Measurements from ENCODE around the gene SOX18. TPM values are rescaled to one million over a fixed set of nuclear protein-coding genes. Genes with fewer than 3 reads are reported as not detected.
A peak's percentile ranks its signal among the peaks of the same experiment; 100 is the strongest.

The SOX18 gene
- total RNA-seq, 1 experiment from 2014 or later, result 0.92 TPM

DNA sequence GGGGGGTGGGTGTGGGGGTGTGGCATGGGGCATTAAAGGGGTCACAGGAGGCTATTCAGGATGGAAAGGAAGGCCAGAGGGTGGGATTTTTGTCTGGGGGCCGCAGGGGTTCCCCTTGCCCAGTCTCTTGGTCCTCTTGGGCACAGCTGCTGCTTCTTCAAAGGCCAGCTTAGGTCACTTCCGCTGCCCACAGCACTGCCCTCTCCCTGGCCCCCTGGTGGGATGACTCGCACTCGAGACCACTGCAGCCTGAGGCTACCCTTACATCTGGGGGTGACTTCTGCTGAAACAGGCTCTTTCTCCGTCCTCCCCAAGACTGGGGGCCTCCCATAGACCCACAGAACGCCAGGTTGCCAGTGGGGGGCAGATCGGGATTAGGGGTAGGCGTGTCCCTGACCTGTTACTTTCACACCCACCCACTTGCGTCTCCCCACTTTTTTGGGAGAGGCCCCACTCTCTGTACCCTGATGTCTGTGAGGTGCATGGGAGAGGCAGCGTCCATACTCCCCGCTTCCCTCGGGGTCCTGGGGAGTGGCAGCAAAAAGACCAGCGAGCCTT is 33.5 kb upstream of the SOX18 start:
- H3K36me3 ChIP-seq, result no peaks in the 10 kb centered on the region
- peak; percentile 45 for DNase-seq
- no peaks in the 10 kb centered on the region for H3K9me3 ChIP-seq
- H3K4me3 ChIP-seq, result peak overlapping the region; percentile 52
- H3K27me3 ChIP-seq, result no peaks in the 10 kb centered on the region

DNA sequence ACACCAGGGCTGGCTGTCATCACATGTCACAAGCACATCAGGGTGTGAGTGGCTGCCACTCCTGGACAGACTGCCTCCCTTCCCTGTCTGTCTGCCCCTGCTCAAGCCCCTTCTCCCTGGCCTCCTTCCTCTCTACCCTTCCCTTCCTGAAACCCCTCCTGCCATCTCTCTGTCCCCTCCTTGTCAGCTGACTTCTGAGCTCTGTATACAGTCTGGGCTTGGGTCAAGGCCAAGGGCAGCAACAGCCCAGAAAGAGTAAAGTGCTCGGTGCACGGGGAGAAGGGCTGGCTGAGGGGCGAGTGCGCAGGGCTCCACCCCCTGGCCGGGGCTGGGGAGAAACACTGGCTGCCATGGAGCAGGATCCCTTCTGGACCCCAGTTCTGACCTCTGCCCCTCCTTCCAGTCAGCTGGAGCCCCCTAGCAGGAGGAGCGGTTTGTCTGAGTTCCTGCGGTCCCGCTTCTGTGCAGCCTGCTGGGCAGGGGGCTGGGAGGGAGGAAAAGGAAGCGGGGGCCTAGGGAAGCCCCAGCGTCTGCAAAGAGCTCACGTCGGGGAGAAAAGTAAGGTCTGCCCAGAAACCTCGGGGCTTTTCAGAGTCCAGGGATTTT is 32.8 kb upstream of the SOX18 start:
- no peaks in the 10 kb centered on the region for H3K9me3 ChIP-seq
- no peak overlapping the region for H3K4me3 ChIP-seq
- H3K27me3 ChIP-seq, result no peaks in the 10 kb centered on the region
- no peaks in the 10 kb centered on the region; the same call in 1 of the 2 replicates for H3K36me3 ChIP-seq
- no peak for DNase-seq

DNA sequence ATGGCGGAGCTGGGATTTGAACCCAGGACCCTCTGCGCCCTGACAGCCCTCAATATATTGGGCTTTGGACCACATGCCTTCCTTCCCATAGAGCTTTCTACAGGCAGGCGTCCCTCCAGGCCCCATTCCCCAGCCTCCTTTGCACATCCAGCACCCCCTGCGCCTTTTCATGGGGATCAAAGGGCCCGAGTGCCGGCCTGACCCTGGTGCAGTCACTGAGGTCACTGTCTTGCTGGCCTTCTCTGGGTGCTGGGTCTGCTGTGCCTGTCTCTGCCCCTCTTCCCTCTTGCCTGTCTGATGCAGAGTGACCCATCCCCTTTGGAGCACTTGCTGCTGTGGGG is 32.2 kb upstream of the SOX18 start:
- Histone ChIP-seq H3K4me3 (no peak overlapping the region), H3K36me3 (no peaks in the 10 kb centered on the region; the same call in 1 of the 2 replicates), H3K27me3 (no peaks in the 10 kb centered on the region), H3K9me3 (no peaks in the 10 kb centered on the region)
- DNase-seq, result no peak

DNA sequence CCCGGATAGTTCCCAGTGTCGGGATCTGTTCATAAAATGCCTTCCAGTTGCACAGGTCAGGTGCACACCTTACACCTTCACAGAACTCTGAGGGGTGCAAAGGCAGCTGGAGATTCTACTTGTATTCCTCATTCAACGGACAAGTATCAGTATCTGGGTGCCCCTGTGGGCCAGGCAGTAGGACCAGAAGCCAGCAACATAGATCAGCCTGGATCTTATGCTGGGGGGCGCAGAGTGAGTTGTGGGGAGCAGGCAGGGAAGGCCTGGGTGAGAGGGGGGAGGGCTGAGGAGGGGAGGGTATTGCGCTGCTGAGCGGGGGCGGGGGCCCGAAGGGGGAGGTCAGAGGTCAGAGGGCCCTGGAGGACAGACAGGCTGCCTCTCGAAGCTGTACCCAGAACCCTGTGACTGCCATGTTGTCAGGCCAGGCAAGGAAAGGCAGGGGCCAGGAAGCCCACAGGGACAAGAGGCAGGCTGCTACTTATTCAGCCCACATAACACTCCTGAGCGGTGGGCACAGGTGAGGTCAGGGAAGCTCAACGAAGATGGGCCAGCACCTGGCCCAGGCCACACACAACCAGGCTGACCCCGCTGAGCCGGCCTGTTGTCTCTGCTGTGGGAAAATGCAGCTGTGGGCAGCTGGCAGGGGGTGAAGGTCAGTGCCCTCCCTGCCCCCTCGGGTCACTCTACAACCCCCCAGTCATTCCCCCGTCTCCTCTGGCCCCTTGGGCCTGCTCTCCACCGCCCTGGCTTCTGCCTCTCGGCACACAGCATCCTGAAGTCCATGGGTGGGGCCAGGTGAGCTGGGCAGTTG is 31.6 kb upstream of the SOX18 start:
- no peak for DNase-seq
- H3K36me3 ChIP-seq, result peaks cover 5% of the 10 kb centered on the region
- H3K27me3 ChIP-seq, result no peaks in the 10 kb centered on the region
- no peaks in the 10 kb centered on the region for H3K9me3 ChIP-seq
- no peak overlapping the region for H3K4me3 ChIP-seq

DNA sequence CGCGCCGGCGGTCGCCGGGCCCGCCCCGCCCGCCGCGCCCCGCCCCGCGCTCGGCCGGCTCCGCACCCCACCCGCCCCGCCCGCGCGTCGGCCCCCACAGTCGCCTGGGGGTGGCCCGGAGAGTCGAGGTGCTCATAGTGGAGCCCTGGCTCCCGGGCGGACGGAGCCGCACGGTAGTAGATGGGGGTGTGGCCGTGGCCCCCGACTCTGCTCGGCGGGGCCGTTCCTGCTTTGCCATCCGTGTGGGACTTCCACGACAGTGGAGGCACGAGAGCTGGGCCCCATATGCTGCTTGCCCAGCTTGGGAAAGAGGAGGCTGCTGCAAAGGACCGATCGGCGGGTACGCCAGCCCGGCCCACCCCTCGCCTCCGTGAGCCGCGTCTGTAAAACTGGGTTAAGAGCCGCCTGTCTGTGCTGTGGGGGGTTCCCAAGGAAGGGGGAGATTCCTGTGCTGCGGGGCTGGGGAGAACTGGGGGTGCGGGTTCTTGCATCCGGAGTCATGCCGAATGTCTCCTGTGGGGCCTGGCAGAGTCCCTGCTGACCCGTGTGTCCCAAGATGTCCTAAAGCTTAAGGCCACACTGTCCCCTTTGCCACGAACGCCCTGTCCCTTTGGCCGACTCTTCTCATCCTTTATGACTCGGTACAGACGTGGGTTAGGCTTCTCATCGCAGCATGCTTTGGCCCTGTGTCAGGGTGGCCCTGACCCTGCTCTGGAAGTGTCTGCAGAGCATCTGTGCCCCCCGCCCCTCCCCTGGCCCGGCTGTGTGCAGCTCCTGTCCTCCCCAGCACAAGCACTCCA is 30.8 kb upstream of the SOX18 start, which contains the start of gene OPRL1:
TSS of gene OPRL1 (plus strand) at position 70 of the 800 bp plus-strand sequence. CDS start 12,639 bp downstream, outside the sequence.
- Histone ChIP-seq H3K36me3 (peaks cover 6% of the 10 kb centered on the region), H3K9me3 (no peaks in the 10 kb centered on the region), H3K4me3 (peak within 1 kb of the TSS; percentile 94), H3K27me3 (no peaks in the 10 kb centered on the region)
- no peak for DNase-seq

DNA sequence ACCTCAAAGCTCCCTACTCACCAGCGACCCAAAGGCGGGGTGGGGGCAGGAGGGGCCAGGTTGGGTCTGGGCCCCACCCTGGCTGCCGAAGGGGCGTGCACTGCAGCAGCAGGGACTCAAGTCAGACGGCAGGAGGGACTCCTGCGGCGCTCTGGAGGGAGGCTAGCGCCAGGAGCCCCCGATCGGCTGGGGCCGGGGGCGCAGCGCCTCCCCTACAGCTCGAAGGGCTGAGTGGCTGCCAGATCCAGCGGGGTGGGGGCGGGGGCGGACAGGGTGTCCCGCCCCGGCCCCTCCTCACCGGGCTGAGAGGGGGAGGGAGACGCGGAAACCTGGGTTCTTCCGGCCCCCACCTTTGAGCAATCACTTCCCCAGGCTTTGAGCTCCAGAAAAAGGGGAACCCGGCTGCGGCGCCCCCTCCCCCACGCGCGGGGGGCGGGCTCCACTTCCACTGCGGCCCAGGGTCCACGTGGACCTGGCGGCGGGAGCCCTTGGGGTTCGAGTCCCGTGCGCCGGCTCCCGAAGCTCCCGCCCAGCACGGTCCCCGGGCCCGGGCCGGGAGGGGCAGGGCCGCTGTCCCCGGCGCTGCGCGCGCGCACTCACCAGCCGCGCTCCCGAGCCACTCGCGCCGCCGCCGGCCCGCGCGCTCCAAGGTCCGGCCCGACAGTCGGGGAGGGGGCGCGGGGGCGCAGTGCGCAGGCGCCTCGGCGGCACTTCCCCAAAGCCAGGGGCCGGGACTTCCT is 30.0 kb upstream of the SOX18 start, which contains the start of gene RGS19:
TSS of gene RGS19 (minus strand) at position 246 of the 740 bp plus-strand sequence. CDS start 2,632 bp downstream, outside the sequence.
- peaks cover 6% of the 10 kb centered on the region for H3K36me3 ChIP-seq
- no peaks in the 10 kb centered on the region for H3K27me3 ChIP-seq
- H3K9me3 ChIP-seq, result no peaks in the 10 kb centered on the region
- H3K4me3 ChIP-seq, result peak within 1 kb of the TSS; percentile 94
- DNase-seq, result peak; percentile 85

DNA sequence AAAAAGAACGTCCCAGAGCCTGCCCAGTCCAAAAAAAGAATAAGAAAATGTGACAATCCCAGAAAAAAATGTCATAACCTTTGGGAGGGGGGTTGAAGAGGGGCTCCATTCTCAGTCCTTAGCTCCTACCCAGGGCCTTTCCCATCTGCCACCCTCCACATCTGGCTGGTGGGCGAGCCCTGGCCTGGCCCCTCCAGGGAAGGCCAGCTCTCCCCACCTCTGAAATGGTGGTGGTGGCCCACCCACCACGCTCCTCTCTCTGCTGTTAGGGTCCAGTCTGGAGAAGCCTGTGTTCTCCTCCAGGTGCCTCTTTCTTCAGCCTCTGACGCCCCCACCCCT is 29.5 kb upstream of the SOX18 start:
- H3K36me3 ChIP-seq, result peaks cover 10% of the 10 kb centered on the region
- no peaks in the 10 kb centered on the region for H3K9me3 ChIP-seq
- H3K4me3 ChIP-seq, result peak overlapping the region; percentile 94
- DNase-seq, result no peak
- H3K27me3 ChIP-seq, result no peaks in the 10 kb centered on the region

DNA sequence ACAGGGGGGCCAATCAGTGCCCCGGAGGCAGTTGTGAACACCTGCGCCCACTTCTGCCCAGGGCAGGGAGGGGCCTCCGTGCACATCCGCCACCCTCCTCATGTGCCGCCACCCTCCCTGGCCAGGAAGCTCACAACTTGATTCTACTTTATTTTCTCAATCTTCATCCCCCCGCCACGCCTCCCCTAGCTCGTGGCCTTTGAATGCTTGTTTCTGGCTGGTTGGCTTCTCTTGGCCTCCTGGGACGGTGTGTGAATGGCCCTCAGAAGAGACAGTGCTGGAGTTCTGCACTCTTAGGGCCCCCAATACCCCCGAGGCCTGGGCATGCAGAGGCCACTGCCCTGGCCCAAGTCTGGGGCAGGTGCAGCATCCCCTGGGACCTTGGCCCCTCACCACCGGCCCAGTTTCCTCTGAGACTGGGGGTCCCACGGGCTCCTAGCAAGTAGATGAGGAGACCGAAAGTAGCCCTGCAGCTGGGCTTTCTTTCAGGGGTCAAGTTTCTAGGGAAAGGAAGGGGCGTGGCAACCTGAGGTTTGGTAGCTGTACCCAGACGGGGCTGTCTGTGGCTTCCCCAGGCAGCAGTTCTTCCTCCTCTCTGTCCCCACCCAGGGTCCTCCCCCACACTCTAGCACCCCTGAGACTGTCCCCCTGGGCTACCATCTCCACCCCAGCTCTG is 28.6 kb upstream of the SOX18 start:
- peak overlapping the region; percentile 94; the same call in 1 of the 2 replicates for H3K4me3 ChIP-seq
- no peak for DNase-seq
- H3K36me3 ChIP-seq, result peaks cover 16% of the 10 kb centered on the region
- H3K27me3 ChIP-seq, result no peaks in the 10 kb centered on the region
- H3K9me3 ChIP-seq, result no peaks in the 10 kb centered on the region

DNA sequence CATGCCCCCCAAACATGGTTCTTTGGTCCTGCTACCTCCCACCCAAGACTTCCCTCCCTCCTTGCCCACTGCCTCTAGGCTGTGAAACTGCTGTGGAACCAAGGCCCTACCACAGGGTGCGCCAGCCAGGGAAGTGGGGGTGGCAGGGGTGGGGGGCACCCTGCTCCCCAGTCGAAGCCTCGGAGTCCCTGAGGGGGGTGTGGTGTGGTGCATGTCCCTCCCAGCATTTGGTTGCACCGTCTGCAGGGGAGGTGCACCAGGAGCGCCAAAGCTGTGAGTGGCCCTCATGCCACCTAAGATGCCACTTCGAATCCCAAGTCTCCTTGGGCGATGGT is 28.1 kb upstream of the SOX18 start:
- no peak for DNase-seq
- no peak overlapping the region for H3K4me3 ChIP-seq

DNA sequence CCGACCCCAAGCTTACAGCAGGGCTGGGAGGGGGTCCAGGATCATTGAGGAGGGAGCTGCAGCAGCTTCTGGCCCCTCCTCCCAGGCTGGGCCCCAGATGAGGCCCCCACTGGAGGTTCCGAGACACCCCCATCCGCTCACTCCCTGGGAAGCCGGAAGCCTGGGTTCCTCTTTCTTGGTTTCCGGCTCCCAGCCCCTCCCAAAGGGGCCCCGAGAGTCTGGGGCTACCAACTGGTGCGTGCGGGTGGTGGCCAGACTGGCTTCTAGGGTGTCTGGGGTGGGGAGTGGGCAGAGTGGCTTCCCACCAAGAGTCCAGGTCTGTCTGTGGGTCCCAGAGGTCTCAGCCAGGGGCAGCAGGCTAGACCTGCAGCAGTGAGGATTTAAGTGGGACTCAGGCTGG is 27.7 kb upstream of the SOX18 start:
- H3K9me3 ChIP-seq, result no peaks in the 10 kb centered on the region
- peaks cover 19% of the 10 kb centered on the region for H3K36me3 ChIP-seq
- H3K27me3 ChIP-seq, result no peaks in the 10 kb centered on the region
- no peak overlapping the region for H3K4me3 ChIP-seq
- DNase-seq, result no peak

More for the DNA sequence above, 28.1 kb upstream of the SOX18 start:
- Histone ChIP-seq H3K36me3 (peaks cover 16% of the 10 kb centered on the region), H3K9me3 (no peaks in the 10 kb centered on the region), H3K27me3 (no peaks in the 10 kb centered on the region)

DNA sequence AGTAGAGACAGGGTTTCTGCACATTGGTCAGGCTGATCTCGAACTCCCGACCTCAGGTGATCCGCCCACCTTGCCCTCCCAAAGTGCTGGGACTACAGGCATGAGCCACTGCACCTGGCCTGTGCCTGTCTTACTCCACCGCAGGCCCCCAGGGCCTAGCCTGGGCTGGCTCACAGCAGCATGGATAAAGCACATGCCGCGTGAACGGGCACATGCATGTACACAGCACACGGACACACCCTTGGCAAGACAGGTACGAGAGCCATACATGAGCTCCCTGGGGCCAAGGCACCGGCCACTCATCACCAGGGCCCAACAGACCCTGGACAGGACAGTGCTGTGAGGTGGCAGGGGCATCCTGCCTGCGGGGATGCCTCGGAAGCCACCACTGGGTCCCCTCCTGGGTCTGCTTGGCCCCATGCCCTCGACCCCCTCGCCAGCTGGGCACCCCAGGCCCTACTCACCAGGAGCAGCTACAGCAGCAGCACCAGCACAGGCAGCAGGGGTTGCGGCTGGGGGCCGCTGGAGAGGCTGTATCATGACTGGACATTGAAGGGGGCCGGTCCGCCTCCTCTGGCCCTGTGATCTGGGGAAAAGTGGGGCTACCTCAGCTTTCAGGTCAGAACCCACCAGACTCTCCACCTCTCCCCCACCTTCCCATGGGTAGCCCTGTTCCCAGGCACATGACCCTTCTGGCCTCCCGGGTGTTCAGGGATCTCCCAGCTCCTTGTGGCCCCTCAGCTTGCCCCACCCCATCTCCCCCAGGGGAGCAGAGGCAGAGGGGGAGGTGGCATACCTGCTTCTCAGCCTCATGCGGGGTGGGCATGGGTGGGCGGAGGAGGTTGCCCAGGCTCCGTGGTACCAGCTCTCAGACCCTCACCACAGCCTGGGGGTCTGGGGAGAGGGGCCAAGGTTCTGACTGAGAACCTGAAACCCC is 26.9 kb upstream of the SOX18 start:
- DNase-seq, result no peak
- Histone ChIP-seq H3K27me3 (no peaks in the 10 kb centered on the region), H3K4me3 (no peak overlapping the region), H3K36me3 (peaks cover 19% of the 10 kb centered on the region), H3K9me3 (no peaks in the 10 kb centered on the region)

DNA sequence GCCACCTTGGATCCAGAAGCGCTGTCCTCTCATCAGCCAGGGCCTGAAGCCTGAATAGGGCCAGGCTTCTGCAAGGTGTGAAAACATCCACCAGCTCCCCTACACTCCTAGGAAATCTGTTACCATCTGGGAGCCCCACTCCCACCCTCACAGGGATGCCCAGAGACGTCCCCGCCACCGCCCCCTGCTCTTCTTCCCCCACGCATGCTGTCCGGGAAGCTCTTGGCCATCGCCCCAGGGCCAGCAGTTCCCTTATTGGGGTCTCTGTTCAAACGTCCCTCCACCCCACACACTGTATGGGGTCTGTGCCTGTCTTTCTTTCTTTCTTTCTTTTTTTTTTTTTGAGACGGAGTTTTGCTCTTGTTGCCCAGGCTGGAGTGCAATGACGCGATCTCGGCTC is 26.1 kb upstream of the SOX18 start:
- Histone ChIP-seq H3K4me3 (no peak overlapping the region), H3K9me3 (no peaks in the 10 kb centered on the region), H3K27me3 (no peaks in the 10 kb centered on the region), H3K36me3 (peaks cover 19% of the 10 kb centered on the region)
- no peak for DNase-seq

DNA sequence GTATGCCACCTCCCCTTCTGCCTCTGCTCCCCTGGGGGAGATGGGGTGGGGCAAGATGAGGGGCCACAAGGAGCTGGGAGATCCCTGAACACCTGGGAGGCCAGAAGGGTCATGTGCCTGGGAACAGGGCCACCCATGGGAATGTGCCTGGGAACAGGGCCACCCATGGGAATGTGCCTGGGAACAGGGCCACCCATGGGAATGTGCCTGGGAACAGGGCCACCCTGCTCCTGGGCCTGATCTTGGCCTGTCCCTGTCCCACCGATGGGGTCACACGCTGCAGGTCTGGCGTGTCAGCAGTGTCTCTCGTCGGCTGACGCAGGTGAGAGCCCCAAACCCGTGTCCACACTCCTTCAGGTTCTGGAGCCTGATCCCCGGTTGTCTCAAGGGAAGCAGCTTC is 25.5 kb upstream of the SOX18 start:
- H3K36me3 ChIP-seq, result peaks cover 19% of the 10 kb centered on the region
- H3K27me3 ChIP-seq, result no peaks in the 10 kb centered on the region
- no peak for DNase-seq
- no peaks in the 10 kb centered on the region for H3K9me3 ChIP-seq
- H3K4me3 ChIP-seq, result no peak overlapping the region

DNA sequence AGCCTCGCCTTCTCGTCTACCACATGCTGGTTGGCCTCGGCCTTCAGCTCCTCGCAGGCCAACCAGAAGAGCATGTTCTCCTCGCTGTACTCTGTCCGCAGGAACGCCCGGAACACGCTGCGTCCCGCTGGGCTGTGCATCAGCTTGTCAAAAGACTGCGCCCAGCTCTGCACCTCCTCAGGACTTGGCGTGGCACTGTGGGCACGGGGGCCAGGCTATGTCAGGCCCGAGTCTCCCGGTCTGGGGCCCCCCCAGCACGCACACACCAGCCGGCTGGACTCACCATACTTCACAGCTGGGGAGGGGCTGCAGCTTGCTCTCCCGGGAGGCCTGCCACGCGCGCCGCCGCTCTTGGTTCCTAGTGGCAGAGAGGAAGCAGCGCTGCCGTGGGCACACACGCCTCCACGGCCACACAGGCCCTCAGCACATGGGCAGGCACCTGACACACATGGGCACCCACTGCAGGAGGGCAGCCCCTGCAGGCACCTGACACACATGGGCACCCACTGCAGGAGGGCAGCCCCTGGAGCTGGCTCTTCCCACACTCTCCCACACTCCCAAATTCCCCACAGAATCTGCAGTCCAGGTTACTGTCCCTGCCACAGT is 24.8 kb upstream of the SOX18 start:
- DNase-seq, result no peak
- Histone ChIP-seq H3K9me3 (no peaks in the 10 kb centered on the region), H3K27me3 (no peaks in the 10 kb centered on the region), H3K36me3 (peaks cover 19% of the 10 kb centered on the region), H3K4me3 (no peak overlapping the region)

Data from MG63 (cell line).